KMS-11 (cell line): ENCODE measurements around the gene LSP1.

Source experiments
- H2AFZ ChIP-seq: fragments of 200-600 bp; sonication (generic); 2 replicates; pipeline ENCODE4 v1.6.1; 2016; ENCODE audit warnings: antibody characterized with exemption, mixed run types, low read depth
- H3K27ac ChIP-seq: fragments of 200-600 bp; sonication (generic); 2 replicates; pipeline ENCODE4 v1.6.1; 2016; ENCODE audit warnings: mild to moderate bottlenecking, mixed run types
- H3K27me3 ChIP-seq: fragments of 200-600 bp; sonication (generic); 2 replicates; pipeline ENCODE4 v1.6.1; 2017; ENCODE audit warnings: mild to moderate bottlenecking, low read depth, mixed run types, moderate library complexity; ENCODE audit not compliant: insufficient read depth
- H3K36me3 ChIP-seq: fragments of 200-600 bp; sonication (generic); 2 replicates; pipeline ENCODE4 v1.6.1; 2017; ENCODE audit warnings: mild to moderate bottlenecking, mixed run types; ENCODE audit not compliant: insufficient read depth
- H3K4me1 ChIP-seq: fragments of 200-600 bp; sonication (generic); 2 replicates; pipeline ENCODE4 v1.6.1; 2016; ENCODE audit warnings: mild to moderate bottlenecking, low read depth, mixed run types; ENCODE audit not compliant: poor library complexity, severe bottlenecking
- H3K4me2 ChIP-seq: fragments of 200-600 bp; sonication (generic); 2 replicates; pipeline ENCODE4 v1.7.0; 2016; ENCODE audit warnings: mild to moderate bottlenecking, mixed run types
- H3K4me3 ChIP-seq: fragments of 200-600 bp; sonication (generic); IDR thresholded peaks from 2 replicates; pipeline ENCODE4 v1.6.1; 2017; ENCODE audit warnings: low read depth, low read length, mixed read lengths; ENCODE audit not compliant: insufficient read depth
- H3K79me2 ChIP-seq: fragments of 200-600 bp; sonication (generic); 2 replicates; pipeline ENCODE4 v1.6.1; 2016; ENCODE audit warnings: low read depth, mixed run types; ENCODE audit not compliant: insufficient read depth
- H3K9ac ChIP-seq: fragments of 200-600 bp; sonication (generic); 2 replicates; pipeline ENCODE4 v1.6.1; 2016; ENCODE audit warnings: mild to moderate bottlenecking, mixed run types
- H4K20me1 ChIP-seq: fragments of 200-600 bp; sonication (generic); 2 replicates; pipeline ENCODE4 v1.6.1; 2016; ENCODE audit warnings: mild to moderate bottlenecking, mixed run types; ENCODE audit not compliant: insufficient read depth
- CTCF ChIP-seq: fragments of 200-600 bp; sonication (generic); conservative IDR thresholded peaks from 2 replicates; pipeline ENCODE4 v1.6.1; 2017; ENCODE audit warnings: low read depth, mild to moderate bottlenecking, antibody characterized with exemption, low read length, moderate library complexity, mixed read lengths

LSP1 gene

GRCh38 chr11:1828542-1828941, 24.3 kb upstream of the LSP1 start:
- Histone ChIP-seq H3K4me1 (no peaks in the 10 kb centered on the region), H3K9ac (no peak overlapping the region), H3K4me2 (no peak overlapping the region), H2AFZ (no peak overlapping the region), H3K79me2 (no peaks in the 10 kb centered on the region), H4K20me1 (no peaks in the 10 kb centered on the region), H3K36me3 (no peaks in the 10 kb centered on the region), H3K4me3 (no peak overlapping the region), H3K27ac (no peak overlapping the region), H3K27me3 (peaks cover 86% of the 10 kb centered on the region)
- TF ChIP-seq CTCF: no peak

- Histone ChIP-seq H3K4me3 (no peak overlapping the region), H3K36me3 (no peaks in the 10 kb centered on the region), H3K4me2 (no peak overlapping the region), H3K9ac (no peak overlapping the region), H3K27me3 (peaks cover 86% of the 10 kb centered on the region), H3K79me2 (no peaks in the 10 kb centered on the region), H3K27ac (no peak overlapping the region), H2AFZ (no peak overlapping the region), H3K4me1 (no peaks in the 10 kb centered on the region), H4K20me1 (no peaks in the 10 kb centered on the region)
- TF ChIP-seq CTCF: no peak
Measured at GRCh38 chr11:1829039-1829820, 23.7 kb upstream of the LSP1 start.

- no peak overlapping the region for H3K27ac ChIP-seq
- no peak overlapping the region for H2AFZ ChIP-seq
- H3K4me3 ChIP-seq: no peak overlapping the region
- no peak overlapping the region for H3K4me2 ChIP-seq
- no peaks in the 10 kb centered on the region for H3K36me3 ChIP-seq
- H3K79me2 ChIP-seq: no peaks in the 10 kb centered on the region
- H3K4me1 ChIP-seq: no peaks in the 10 kb centered on the region
- no peaks in the 10 kb centered on the region for H4K20me1 ChIP-seq
- no peak overlapping the region for H3K9ac ChIP-seq
- H3K27me3 ChIP-seq: peaks cover 86% of the 10 kb centered on the region
- TF ChIP-seq CTCF: no peak
Measured at GRCh38 chr11:1830004-1830321, 22.9 kb upstream of the LSP1 start.

- Histone ChIP-seq H3K27me3 (peaks cover 86% of the 10 kb centered on the region), H3K9ac (no peak overlapping the region), H3K4me2 (no peak overlapping the region), H4K20me1 (no peaks in the 10 kb centered on the region), H3K27ac (no peak overlapping the region), H3K4me1 (no peaks in the 10 kb centered on the region), H2AFZ (no peak overlapping the region), H3K79me2 (no peaks in the 10 kb centered on the region), H3K4me3 (no peak overlapping the region), H3K36me3 (no peaks in the 10 kb centered on the region)
- TF ChIP-seq CTCF: no peak
Measured at GRCh38 chr11:1830322-1831223, 22.3 kb upstream of the LSP1 start.
